ENCODE data around the gene KCNJ6. TPM values are rescaled to one million over a fixed set of nuclear protein-coding genes. Genes with fewer than 3 reads are reported as not detected.

Gene KCNJ6
- total and polyA plus RNA-seq, 9 of the 15 experiments (the other 6 are each of a cell fraction or from before 2014, with no cell fraction given): 0.06 to 0.21 (median 0.13) TPM; not detected in 1

DNA sequence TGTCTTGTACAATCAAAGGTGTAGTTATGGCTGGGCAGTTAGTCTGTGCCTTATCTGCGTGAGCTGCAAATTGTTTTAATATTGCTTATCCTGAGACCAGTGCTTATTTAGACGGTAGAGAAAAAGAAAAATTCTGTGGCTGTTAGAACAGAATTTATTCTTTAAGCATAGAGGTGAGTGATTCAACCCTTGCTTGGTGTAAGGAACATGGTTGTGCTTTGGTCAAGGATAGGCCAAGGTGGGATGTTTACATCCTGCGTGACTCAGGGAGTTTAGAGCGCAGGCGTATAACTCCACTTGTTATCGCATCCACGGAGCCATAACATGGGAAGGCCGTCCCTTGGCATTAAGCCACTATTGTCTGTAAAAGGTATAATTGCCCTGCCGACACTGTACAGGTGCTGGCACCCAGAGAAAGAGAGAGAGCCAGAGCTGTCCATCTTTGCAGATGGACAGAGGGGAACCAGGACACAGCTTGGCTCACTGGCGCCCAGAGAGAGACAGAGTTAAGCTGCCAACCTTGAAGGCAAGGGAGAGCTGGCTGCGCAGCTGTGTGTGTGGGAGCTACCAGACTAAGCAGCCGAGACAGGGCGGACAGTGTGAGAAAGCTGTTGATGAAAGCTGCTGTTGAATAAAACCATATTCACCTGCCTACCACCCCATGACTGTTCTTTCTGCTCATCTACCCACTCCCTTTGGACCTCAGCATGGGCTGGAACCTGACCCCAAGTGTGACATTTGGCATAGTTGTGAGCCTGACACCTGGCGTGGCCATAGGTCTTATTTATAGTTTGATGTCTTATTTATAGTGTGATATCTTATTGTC, 349.3 kb downstream of the KCNJ6 start (continued):
- TF ChIP-seq, protein P1, sequence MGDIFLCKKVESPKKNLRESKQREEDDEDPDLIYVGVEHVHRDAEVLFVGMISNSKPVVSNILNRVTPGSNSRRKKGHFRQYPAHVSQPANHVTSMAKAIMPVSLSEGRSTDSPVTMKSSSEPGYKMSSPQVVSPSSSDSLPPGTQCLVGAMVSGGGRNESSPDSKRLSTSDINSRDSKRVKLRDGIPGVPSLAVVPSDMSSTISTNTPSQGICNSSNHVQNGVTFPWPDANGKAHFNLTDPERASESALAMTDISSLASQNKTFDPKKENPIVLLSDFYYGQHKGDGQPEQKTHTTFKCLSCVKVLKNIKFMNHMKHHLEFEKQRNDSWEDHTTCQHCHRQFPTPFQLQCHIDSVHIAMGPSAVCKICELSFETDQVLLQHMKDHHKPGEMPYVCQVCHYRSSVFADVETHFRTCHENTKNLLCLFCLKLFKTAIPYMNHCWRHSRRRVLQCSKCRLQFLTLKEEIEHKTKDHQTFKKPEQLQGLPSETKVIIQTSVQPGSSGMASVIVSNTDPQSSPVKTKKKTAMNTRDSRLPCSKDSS (IDR thresholded peaks at IDR 0.05; ENCODE audit: low read depth, partially characterized antibody): no peak
- TF ChIP-seq NBN (IDR thresholded peaks at IDR 0.05; ENCODE audit: low read depth): no peak
- no peak for TF ChIP-seq RBM34 (IDR thresholded peaks at IDR 0.05; ENCODE audit: borderline replicate concordance, insufficient read depth, low read length)
- peak; percentile 61; the same call in 1 of the 2 replicates for TF ChIP-seq ZNF134 (CRISPR knock-in tag; conservative IDR thresholded peaks at IDR 0.05)
- no peak for TF ChIP-seq CC2D1A (IDR thresholded peaks at IDR 0.05)
- peak in 1 of 2 experiments; percentile 59; a peak in 2 of 4 replicates for TF ChIP-seq FOXA3 (CRISPR knock-in tag; conservative IDR thresholded peaks at IDR 0.05 in 1 of 2, IDR thresholded peaks at IDR 0.05 in 1 of 2)
- no peak for TF ChIP-seq ZNF384 (IDR thresholded peaks at IDR 0.05; ENCODE audit: low read depth, low read length)
- TF ChIP-seq HMGN3 (IDR thresholded peaks at IDR 0.05; ENCODE audit: borderline replicate concordance, extremely low read depth, insufficient read length, low read depth, low read length): no peak
- TF ChIP-seq ZNF695 (CRISPR knock-in tag; IDR thresholded peaks at IDR 0.05): no peak
- TF ChIP-seq NCOR1 (IDR thresholded peaks at IDR 0.05): peak; percentile 47
- TF ChIP-seq KAT2B (IDR thresholded peaks at IDR 0.05; ENCODE audit: low read depth, low read length): no peak
- no peak for TF ChIP-seq CBX3 (IDR thresholded peaks at IDR 0.05; ENCODE audit: borderline replicate concordance in 1 of 2, low read length in 2 of 2)
- no peak for TF ChIP-seq IRF1 (CRISPR knock-in tag; IDR thresholded peaks at IDR 0.05; ENCODE audit: borderline replicate concordance)
- TF ChIP-seq ADNP (tag; IDR thresholded peaks at IDR 0.05): no peak
- TF ChIP-seq NFXL1 (CRISPR knock-in tag; IDR thresholded peaks at IDR 0.05): peak; percentile 95
- TF ChIP-seq, protein P2, sequence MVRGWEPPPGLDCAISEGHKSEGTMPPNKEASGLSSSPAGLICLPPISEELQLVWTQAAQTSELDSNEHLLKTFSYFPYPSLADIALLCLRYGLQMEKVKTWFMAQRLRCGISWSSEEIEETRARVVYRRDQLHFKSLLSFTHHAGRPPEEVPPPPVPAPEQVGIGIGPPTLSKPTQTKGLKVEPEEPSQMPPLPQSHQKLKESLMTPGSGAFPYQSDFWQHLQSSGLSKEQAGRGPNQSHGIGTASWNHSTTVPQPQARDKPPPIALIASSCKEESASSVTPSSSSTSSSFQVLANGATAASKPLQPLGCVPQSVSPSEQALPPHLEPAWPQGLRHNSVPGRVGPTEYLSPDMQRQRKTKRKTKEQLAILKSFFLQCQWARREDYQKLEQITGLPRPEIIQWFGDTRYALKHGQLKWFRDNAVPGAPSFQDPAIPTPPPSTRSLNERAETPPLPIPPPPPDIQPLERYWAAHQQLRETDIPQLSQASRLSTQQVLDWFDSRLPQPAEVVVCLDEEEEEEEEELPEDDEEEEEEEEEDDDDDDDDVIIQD (CRISPR knock-in tag; IDR thresholded peaks at IDR 0.05): peak; percentile 95
- TF ChIP-seq ZNF609 (CRISPR knock-in tag; IDR thresholded peaks at IDR 0.05; ENCODE audit: borderline replicate concordance): no peak
- TF ChIP-seq PHF8 (IDR thresholded peaks at IDR 0.05; ENCODE audit: borderline replicate concordance, low read length): no peak

Data from K562 (cell line).